Measurements from ENCODE around the gene RUBCN.

DNA sequence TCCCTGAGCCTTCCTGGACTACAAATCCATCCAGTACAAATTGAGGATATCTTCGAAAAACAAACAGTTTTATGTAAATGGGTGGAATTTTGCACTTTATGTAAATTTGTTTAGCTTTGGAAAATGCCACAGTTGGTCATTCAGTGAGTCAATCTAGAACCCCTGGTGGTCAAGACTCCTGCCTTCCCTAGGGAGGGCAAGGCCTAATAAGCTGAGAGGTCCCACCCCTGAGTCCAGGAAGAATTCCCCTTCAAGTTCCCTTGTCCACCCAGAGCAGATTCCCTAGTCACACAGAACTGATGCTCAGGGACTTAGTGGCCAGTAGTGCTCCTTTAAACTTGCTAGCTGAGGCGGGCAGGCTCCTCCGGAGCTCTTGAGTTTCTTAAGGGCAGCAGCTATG, 6.1 kb upstream of the RUBCN start:
- TF ChIP-seq, protein P1, sequence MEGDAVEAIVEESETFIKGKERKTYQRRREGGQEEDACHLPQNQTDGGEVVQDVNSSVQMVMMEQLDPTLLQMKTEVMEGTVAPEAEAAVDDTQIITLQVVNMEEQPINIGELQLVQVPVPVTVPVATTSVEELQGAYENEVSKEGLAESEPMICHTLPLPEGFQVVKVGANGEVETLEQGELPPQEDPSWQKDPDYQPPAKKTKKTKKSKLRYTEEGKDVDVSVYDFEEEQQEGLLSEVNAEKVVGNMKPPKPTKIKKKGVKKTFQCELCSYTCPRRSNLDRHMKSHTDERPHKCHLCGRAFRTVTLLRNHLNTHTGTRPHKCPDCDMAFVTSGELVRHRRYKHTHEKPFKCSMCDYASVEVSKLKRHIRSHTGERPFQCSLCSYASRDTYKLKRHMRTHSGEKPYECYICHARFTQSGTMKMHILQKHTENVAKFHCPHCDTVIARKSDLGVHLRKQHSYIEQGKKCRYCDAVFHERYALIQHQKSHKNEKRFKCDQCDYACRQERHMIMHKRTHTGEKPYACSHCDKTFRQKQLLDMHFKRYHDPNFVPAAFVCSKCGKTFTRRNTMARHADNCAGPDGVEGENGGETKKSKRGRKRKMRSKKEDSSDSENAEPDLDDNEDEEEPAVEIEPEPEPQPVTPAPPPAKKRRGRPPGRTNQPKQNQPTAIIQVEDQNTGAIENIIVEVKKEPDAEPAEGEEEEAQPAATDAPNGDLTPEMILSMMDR (IDR thresholded peaks at IDR 0.05; ENCODE audit: low read depth, low read length, poor library complexity, severe bottlenecking): no peak
- TF ChIP-seq EZH2phosphoT487 (IDR thresholded peaks at IDR 0.05; ENCODE audit: borderline replicate concordance, low read length): no peak

Measured in DOHH2 (cell line).